Muscle of leg (tissue), 11 donors: Measurements from ENCODE around the gene ARMC9. TPM values are rescaled to one million over a fixed set of nuclear protein-coding genes. Genes with fewer than 3 reads are reported as not detected.
A peak's percentile ranks its signal among the peaks of the same experiment; 100 is the strongest.

Experiments
- DNase-seq: peaks from one replicate; pipeline ENCODE4 v3.0.0; 2013
- H3K27ac ChIP-seq: one replicate; pipeline ENCODE4 v1.5.1; 2013; ENCODE audit warnings: mild to moderate bottlenecking, low read length, control low read depth
- H3K27me3 ChIP-seq: one replicate; pipeline ENCODE4 v1.6.1; 2013; ENCODE audit warnings: low read length; ENCODE audit not compliant: control insufficient read depth, insufficient read depth
- H3K36me3 ChIP-seq: one replicate; pipeline ENCODE4 v1.6.1; 2013; ENCODE audit warnings: low read length; ENCODE audit not compliant: control insufficient read depth, insufficient read depth
- H3K4me1 ChIP-seq: one replicate; pipeline ENCODE4 v1.6.1; 2013; ENCODE audit warnings: low read length; ENCODE audit not compliant: control insufficient read depth, insufficient read depth
- H3K4me3 ChIP-seq: one replicate; pipeline ENCODE4 v1.5.1; 2013; ENCODE audit warnings: low read length, control low read depth
- H3K9me3 ChIP-seq: replicated peaks from 2 replicates; pipeline ENCODE4 v1.6.1; 2013; ENCODE audit warnings: low read depth, low read length; ENCODE audit not compliant: control insufficient read depth
- WGBS: methylation state at CpG from one replicate; pipeline ENCODE4 v1.1.5; 2013; ENCODE audit warnings: missing lambda C conversion rate; ENCODE audit not compliant: insufficient coverage; 5-methylcytosine and 5-hydroxymethylcytosine counted together
- polyA plus RNA-seq, 8 donors: library from polyadenylated mRNA; unstranded; fragments of 120-200 nt; gene quantifications; one replicate each; pipeline versions ENCODE4 v1.2.1 to v1.2.3, GENCODE V29; 2013; ENCODE audit warnings: inconsistent platforms in 1 of 8, low replicate concordance in 1 of 8; ENCODE audit not compliant: insufficient read length in 8 of 8, insufficient read depth in 1 of 8
- total RNA-seq: library from RNA; stranded (reverse); fragments of 120-200 nt; gene quantifications from one replicate; pipeline ENCODE4 v1.2.4, GENCODE V29; 2013

Gene ARMC9
- total and polyA plus RNA-seq, 9 donors = 3.6 to 9.4 (median 5.3) TPM

DNA sequence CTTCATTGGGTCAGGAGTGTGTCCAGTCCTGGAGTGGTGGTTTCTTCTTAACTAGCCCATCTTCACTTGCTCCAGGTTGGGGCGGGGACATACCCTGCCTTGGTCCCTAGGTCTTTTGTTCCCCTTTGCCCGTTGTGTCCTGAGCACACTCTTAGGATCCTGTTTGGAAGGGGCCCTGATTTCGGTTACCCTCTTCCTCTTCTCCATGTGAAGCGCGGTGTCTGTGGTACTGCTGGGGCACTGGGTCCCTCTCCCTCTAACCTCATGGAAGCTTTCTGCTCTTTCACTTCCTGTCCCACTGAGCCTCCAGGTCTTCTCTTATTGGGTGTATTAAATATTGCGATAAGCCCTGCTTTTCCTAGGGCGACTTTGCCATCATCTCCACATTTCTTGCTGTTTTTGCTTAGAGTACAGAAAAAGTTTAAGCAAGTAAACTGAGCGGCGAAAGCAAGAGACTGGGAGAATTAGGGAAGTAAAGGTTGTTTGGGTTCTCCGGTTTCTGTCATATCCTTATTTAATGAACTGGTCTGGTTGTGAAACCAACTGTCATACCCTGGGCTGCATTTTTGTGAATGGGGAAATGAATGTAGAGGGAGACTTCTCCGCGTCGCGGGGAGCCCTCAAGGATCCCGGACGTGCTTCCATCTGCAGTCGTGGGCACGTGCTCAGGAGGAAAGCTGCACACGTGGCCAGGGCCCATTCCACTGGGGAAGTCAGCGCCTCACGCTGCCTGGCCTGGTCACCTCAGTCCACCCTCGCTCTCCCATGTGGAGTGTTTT lies 123.3 kb downstream of the ARMC9 start:
- peaks cover 5% of the 10 kb centered on the region for H3K36me3 ChIP-seq
- 73% methylated on average over 5 of the region's 22 CpGs for WGBS
- peaks cover 4% of the 10 kb centered on the region for H3K9me3 ChIP-seq
- peak overlapping the region; percentile 51 for H3K27ac ChIP-seq
- no peaks in the 10 kb centered on the region for H3K27me3 ChIP-seq
- DNase-seq = peak; percentile 82
- H3K4me3 ChIP-seq = no peak overlapping the region
- H3K4me1 ChIP-seq = no peaks in the 10 kb centered on the region

DNA sequence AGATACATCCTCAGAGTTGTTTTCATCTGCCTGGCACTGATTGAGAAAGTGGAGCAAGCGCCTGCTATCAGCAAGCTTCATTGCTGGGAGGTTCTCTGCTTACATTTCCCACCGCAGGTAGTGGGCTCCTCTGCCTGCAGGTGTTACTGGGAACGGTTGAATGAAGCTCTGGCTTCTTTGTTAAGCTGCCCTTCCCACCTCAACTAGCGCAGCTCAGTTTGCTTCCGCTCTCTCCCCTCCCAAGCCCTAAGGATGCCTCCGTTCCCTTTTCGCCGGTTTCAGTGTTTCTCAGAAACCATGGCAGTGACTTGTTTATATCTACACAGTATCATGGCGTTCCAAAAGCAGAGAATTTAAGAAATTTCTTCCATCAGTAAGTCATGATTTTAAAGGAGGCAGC lies 124.9 kb downstream of the ARMC9 start:
- 81% methylated on average over 4 of the region's 9 CpGs for WGBS
- H3K4me3 ChIP-seq = no peak overlapping the region
- H3K27ac ChIP-seq = no peak overlapping the region
- H3K27me3 ChIP-seq = no peaks in the 10 kb centered on the region
- H3K9me3 ChIP-seq = no peaks in the 10 kb centered on the region
- H3K36me3 ChIP-seq = peaks cover 4% of the 10 kb centered on the region
- DNase-seq = peak; percentile 63
- H3K4me1 ChIP-seq = no peaks in the 10 kb centered on the region

DNA sequence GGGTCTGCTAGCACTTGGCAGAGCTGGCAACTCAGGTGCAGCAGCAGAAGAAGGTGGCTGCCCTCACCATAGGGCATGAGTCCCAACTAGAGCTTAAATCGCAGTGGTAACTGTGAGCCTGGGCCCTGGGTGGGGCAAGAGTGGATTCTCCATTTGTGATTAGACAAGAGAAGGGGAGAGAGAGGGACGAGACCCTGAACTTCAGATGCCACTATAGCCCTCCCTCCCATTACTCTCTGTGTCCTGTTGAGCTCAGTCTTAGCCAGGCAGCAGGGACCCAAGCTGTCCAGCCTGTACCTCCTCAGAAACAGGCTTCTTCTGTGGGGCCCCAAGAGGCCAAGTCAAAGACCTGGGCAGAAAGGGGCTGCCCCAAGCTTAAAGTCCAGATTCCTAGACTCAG lies 127.4 kb downstream of the ARMC9 start:
- no peak for DNase-seq
- Histone ChIP-seq H3K9me3 (no peaks in the 10 kb centered on the region), H3K27me3 (no peaks in the 10 kb centered on the region), H3K4me1 (no peaks in the 10 kb centered on the region), H3K36me3 (peaks cover 3% of the 10 kb centered on the region), H3K27ac (no peak overlapping the region), H3K4me3 (no peak overlapping the region)
- WGBS = 80% methylated on average over 1 of the region's 2 CpGs

DNA sequence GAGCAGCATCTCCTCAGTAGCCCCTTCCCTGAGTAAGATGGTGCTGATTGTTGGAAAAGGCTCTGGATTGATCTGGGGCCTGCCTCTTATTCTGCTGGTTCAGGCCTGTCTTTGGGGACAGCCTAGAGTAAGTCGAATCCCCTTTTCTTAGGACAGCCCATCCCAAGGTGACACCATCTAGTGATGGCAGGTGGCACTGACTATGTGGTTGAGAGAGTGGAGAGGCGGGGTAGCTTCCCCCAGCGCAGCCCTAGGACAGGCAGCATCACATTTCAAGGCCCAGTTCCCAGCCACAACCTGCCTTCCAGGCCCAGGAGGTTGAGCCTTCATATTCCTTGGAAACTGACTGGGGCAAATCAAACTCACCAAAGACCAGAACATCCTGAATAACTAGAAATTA lies 128.0 kb downstream of the ARMC9 start:
- H3K36me3 ChIP-seq = peaks cover 3% of the 10 kb centered on the region

DNA sequence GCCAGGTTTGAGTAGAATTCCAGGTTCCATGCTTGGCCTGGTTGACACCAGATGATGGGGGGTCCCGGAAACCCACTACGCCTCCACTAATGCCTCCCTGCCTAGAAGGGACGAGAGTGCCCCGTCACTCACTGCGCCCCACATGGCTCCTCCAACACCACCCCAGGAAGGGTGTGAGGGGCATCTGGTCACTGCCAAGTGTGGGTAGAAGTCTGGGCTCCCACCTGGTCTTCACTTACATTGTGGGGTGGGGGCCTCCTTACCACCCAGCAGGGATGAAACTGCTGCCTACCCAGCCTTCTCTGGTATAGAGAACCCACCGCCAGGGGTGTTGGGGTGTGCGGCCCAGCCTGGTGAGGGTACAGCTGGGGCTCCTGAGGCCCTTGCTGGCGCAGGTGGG lies 131.9 kb downstream of the ARMC9 start:
- Histone ChIP-seq H3K36me3 (peaks cover 10% of the 10 kb centered on the region), H3K4me1 (no peaks in the 10 kb centered on the region), H3K27ac (no peak overlapping the region), H3K27me3 (no peaks in the 10 kb centered on the region), H3K4me3 (no peak overlapping the region), H3K9me3 (no peaks in the 10 kb centered on the region)
- WGBS = no CpG with 5 or more reads among the region's 8 CpGs
- no peak for DNase-seq

More for the DNA sequence above, 128.0 kb downstream of the ARMC9 start:
- Histone ChIP-seq H3K27me3 (no peaks in the 10 kb centered on the region), H3K4me3 (no peak overlapping the region), H3K4me1 (no peaks in the 10 kb centered on the region), H3K9me3 (no peaks in the 10 kb centered on the region), H3K27ac (no peak overlapping the region)
- no CpG with 5 or more reads among the region's 3 CpGs for WGBS
- DNase-seq = no peak

DNA sequence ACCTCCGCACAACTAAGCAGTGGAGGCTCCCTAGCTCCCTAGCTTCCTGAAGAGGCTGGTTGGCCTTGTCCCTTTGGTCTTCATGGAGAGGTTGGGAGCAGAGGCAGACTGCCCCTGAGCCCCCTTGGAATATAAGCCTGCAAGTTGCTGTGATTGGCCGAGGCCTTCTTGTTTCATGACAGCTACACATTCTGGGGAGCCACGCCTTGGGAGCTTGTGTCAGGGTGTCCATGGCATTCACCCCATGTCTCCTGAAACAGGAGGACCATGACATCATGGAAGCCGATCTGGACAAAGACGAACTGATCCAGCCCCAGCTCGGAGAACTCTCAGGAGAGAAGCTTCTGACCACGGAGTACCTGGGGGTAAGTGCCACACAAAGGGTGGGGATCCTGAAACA lies 133.1 kb downstream of the ARMC9 start:
- DNase-seq = no peak
- H3K4me3 ChIP-seq = no peak overlapping the region
- H3K36me3 ChIP-seq = peaks cover 10% of the 10 kb centered on the region
- no peak overlapping the region for H3K27ac ChIP-seq
- no peaks in the 10 kb centered on the region for H3K9me3 ChIP-seq
- 95% methylated on average over 7 of the region's 7 CpGs for WGBS
- no peaks in the 10 kb centered on the region for H3K4me1 ChIP-seq
- no peaks in the 10 kb centered on the region for H3K27me3 ChIP-seq

DNA sequence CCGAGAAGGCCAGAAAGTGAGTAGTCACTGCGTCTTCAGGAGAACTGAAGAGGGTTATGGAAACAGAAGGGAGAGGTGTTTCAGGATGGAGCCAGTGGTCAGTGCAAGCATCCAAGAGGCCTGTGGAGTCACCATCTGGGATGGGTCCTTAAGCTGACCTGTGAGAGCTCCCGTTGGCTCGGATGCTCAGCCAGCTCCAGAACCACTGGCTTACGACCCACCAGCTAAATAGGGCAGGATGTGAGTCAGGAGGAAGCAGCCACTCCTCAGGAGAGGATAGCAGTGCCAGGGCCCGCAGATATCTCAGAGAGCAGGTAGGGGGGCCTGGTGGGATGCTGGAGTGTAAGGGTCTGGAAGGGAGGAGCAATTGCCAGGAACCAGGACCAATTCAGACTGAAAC lies 134.0 kb downstream of the ARMC9 start:
- Histone ChIP-seq H3K4me3 (no peak overlapping the region), H3K36me3 (peaks cover 10% of the 10 kb centered on the region), H3K27me3 (no peaks in the 10 kb centered on the region), H3K9me3 (no peaks in the 10 kb centered on the region), H3K27ac (no peak overlapping the region), H3K4me1 (no peaks in the 10 kb centered on the region)
- WGBS = 95% methylated on average over 6 of the region's 6 CpGs
- no peak for DNase-seq

DNA sequence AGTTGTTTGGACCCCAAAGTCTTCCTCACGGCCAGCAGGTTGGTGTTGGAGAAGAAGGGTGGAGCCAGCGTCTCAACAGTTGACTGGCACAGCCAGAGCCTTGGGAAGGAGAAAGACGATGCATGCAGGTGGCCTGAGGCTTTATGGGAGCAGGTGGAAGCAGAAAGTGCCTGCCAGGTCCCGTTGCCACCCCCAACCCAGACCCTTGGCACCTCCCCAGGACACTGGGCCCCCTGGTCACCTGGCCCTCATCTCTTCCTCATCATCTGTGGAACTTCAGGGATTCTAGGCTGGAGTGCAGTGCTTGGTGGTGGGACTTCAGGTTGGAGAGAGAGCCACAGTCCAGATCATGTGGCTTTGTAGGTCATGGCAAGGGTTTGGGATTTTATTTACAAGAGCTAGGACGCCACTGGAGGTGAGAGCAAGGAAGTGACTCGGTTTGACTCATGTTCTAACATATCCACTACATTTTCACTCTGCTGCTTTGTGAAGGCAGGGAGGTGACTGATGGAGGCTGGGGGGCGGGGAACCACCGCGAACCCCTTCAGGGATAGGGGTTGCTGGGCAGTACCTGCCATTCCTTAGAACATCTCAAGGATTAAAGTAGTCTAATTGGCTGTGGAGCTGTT lies 134.6 kb downstream of the ARMC9 start:
- H3K27me3 ChIP-seq = no peaks in the 10 kb centered on the region
- no peaks in the 10 kb centered on the region for H3K4me1 ChIP-seq
- no peak overlapping the region for H3K27ac ChIP-seq
- no peak overlapping the region for H3K4me3 ChIP-seq
- peaks cover 10% of the 10 kb centered on the region for H3K36me3 ChIP-seq
- no peaks in the 10 kb centered on the region for H3K9me3 ChIP-seq
- DNase-seq = no peak
- WGBS = 94% methylated on average over 2 of the region's 9 CpGs

DNA sequence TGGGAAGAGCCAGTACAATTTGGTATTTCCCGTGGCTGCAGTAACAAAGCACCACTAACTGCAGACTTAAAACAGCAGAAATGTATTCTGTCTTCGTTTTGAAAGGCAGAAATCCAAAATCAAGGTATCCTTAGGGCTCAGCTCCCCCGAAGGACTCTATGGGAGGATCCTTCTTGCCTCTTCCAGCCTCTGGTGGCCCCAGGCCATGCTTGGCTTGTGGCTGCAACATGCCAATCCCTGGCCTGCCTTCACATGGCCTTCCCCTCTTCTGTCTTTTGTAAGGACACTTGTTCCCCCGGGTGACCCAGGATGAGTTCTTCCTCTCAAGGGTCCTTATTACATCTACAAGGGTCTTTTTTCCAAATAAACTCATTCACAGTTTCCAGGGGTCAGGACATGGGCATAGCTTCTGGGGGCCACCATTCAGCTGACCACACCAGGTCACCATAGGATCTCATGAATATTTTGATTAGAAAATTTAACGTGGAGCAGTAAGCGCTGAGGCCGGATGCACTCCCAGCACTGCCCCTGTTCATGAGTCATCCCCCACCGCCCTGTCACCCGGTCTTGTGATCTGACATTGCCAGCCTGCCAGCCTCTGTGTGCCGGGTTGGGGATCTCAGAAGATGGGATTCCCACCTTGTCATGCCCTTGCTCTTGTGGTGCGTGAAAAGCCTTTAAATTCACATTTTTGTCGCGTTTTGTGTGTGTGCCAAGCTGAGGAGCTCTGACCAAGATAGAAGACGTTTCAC lies 135.9 kb downstream of the ARMC9 start:
- peaks cover 10% of the 10 kb centered on the region for H3K36me3 ChIP-seq
- no peak for DNase-seq
- no peaks in the 10 kb centered on the region for H3K27me3 ChIP-seq
- H3K9me3 ChIP-seq = no peaks in the 10 kb centered on the region
- no peak overlapping the region for H3K4me3 ChIP-seq
- WGBS = 89% methylated on average over 9 of the region's 14 CpGs
- no peak overlapping the region for H3K27ac ChIP-seq
- H3K4me1 ChIP-seq = no peaks in the 10 kb centered on the region

DNA sequence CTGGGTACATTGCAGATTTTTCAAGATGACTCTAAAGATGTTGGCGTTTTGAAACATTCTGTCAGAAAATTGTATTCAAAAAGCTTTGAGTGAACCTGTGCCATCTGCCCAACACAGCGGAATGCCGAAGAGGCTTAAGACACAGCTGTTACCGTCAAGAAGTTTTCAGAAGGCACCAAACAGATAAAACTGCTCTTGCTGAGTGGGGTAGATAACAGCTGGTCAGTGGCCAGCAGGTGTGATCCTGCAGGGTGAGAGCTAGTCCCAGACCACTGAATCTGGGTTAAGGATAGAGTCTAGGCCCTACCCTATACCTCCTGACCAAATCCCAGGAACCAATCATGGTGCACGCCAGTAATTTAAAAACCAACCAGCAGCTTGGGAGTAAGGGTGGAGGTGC lies 136.6 kb downstream of the ARMC9 start:
- WGBS = 86% methylated on average over 3 of the region's 5 CpGs

More for the DNA sequence above, 136.6 kb downstream of the ARMC9 start:
- Histone ChIP-seq H3K36me3 (peaks cover 10% of the 10 kb centered on the region), H3K27me3 (no peaks in the 10 kb centered on the region), H3K27ac (no peak overlapping the region), H3K9me3 (no peaks in the 10 kb centered on the region), H3K4me1 (no peaks in the 10 kb centered on the region), H3K4me3 (no peak overlapping the region)
- no peak for DNase-seq
